Heart left ventricle (tissue), 13 donors: Measurements from ENCODE around the gene SLC4A9.
A peak's percentile ranks its signal among the peaks of the same experiment; 100 is the strongest.

ENCODE experiments used
- POLR2A ChIP-seq, 2 donors: fragments of 450-650 bp; IDR thresholded peaks; one replicate each; pipeline ENCODE4 v1.6.1; 2017; ENCODE audit warnings: antibody characterized with exemption in 2 of 2, mild to moderate bottlenecking in 2 of 2, moderate library complexity in 2 of 2
- TF ChIP-seq, protein P1 (sequence below), 12 donors: fragments of 200-600 bp; sonication (generic) in 4 of 12; IDR thresholded peaks; one replicate each; pipeline versions ENCODE4 v1.5.0 to v1.8.0; 2018 to 2022; ENCODE audit warnings: antibody characterized with exemption in 12 of 12, mild to moderate bottlenecking in 5 of 12
- donor health status: ischemic (EF 13 %, LVEDD 7.1; RV severe dilation, severe dysfunction).
- donor health status: DM: no; HTN: yes; CAD: no.
- donor health status: DM: no; HTN: no; CAD: no.
- donor health status: ischemic (EF 25% LVEDD 6.9; RV normal size, moderate dysfunction).
- donor health status: ischemic (EF 25% LVEDD 5.7; RV mildly dilated, moderate dysfunction).
- donor health status: ischemic (EF 35%, LVEDD 5.7; RV mildly dilated, moderate dysfunction).
- donor health status: nonischemic (EF 11% LVEDD 7.7; RV severe dilation, severe dysfunction).
- donor health status: DM: yes; HTN: yes; CAD: no.
- donor health status: PGD.
- donor health status: ischemic (EF 29% LVEDD 5.4; RV normal size, mild dysfunction).
- donor health status: nonischemic (EF 23%, LVEDD 6.1; RV moderate dilation, normal function).

DNA sequence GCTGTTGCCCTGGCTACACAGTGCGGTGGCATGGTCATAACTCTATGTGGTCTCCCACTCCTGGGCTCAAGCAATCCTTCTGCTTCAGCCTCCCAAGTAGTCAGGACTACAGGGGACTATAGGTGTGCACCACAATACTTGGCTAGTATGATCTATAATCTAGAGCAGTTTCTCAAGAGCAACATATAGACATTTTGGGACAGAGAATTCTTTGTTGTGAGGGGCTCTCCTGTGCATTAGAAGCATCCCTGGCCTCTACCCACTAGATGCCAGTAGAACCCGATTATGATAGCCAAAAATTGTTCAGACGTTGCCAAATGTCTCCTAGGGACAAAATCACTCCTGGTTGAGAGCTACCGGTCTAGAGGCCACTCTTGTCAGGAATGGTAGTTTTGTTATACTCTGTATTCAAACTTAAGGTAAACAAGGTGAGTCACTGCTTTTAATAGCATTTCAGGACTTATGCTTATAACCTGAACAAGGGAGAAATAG lies 48.8 kb downstream of the SLC4A9 start:
- TF ChIP-seq, protein P1, sequence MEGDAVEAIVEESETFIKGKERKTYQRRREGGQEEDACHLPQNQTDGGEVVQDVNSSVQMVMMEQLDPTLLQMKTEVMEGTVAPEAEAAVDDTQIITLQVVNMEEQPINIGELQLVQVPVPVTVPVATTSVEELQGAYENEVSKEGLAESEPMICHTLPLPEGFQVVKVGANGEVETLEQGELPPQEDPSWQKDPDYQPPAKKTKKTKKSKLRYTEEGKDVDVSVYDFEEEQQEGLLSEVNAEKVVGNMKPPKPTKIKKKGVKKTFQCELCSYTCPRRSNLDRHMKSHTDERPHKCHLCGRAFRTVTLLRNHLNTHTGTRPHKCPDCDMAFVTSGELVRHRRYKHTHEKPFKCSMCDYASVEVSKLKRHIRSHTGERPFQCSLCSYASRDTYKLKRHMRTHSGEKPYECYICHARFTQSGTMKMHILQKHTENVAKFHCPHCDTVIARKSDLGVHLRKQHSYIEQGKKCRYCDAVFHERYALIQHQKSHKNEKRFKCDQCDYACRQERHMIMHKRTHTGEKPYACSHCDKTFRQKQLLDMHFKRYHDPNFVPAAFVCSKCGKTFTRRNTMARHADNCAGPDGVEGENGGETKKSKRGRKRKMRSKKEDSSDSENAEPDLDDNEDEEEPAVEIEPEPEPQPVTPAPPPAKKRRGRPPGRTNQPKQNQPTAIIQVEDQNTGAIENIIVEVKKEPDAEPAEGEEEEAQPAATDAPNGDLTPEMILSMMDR (IDR thresholded peaks at IDR 0.05): peak in 1 of 12 donors; percentile 9
- TF ChIP-seq POLR2A (IDR thresholded peaks at IDR 0.05): no peak
